Spinal cord (tissue), 10 donors: ENCODE measurements around the gene YPEL2. TPM values are rescaled to one million over a fixed set of nuclear protein-coding genes. Genes with fewer than 3 reads are reported as not detected.
"Not testable (repeated sequence)": the region's sequence is repeated elsewhere in the genome, so short reads cannot be mapped to it uniquely, and the experiment has no call there.

Experiments
- DNase-seq, 6 donors: peaks; one replicate each; pipeline versions ENCODE4 v3.0.0 to v3.0.0-alpha.2; 2013 to 2015; ENCODE audit warnings: low spot score in 6 of 6, low read depth in 4 of 6
- H3K27ac ChIP-seq: one replicate; pipeline ENCODE4 v1.5.1; 2013; ENCODE audit warnings: low read depth, low read length, control low read depth
- H3K27me3 ChIP-seq: one replicate; pipeline ENCODE4 v1.6.1; 2013; ENCODE audit warnings: low read length; ENCODE audit not compliant: control insufficient read depth, insufficient read depth
- H3K36me3 ChIP-seq: one replicate; pipeline ENCODE4 v1.6.1; 2013; ENCODE audit warnings: low read length; ENCODE audit not compliant: control insufficient read depth, insufficient read depth
- H3K4me1 ChIP-seq: one replicate; pipeline ENCODE4 v1.6.1; 2013; ENCODE audit warnings: low read length; ENCODE audit not compliant: control insufficient read depth, insufficient read depth
- H3K4me3 ChIP-seq: one replicate; pipeline ENCODE4 v1.5.1; 2013; ENCODE audit warnings: low read depth, low read length, control low read depth
- H3K9me3 ChIP-seq: one replicate; pipeline ENCODE4 v1.6.1; 2013; ENCODE audit warnings: low read length; ENCODE audit not compliant: control insufficient read depth, insufficient read depth
- WGBS: methylation state at CpG from one replicate; pipeline ENCODE4 v1.1.5; 2013; ENCODE audit warnings: missing lambda C conversion rate; ENCODE audit not compliant: insufficient coverage; 5-methylcytosine and 5-hydroxymethylcytosine counted together
- polyA plus RNA-seq, 2 donors: library from polyadenylated mRNA; unstranded; fragments of 120-200 nt; gene quantifications; one replicate each; pipeline ENCODE4 v1.2.1, GENCODE V29; 2013; ENCODE audit not compliant: insufficient read length in 2 of 2
- total RNA-seq, 2 donors: library from RNA; depleted of rRNA in 1 of 2; stranded (reverse); fragments of 120-200 nt in 1 of 2; fragments of >200 nt in 1 of 2; gene quantifications; one replicate each; pipeline versions ENCODE4 v1.2.3 to v1.2.4, GENCODE V29; 2013 to 2014
- donor health status: healthy.

Gene YPEL2
- total and polyA plus RNA-seq, 4 donors: 11.5 to 36.7 (median 13.8) TPM

DNA sequence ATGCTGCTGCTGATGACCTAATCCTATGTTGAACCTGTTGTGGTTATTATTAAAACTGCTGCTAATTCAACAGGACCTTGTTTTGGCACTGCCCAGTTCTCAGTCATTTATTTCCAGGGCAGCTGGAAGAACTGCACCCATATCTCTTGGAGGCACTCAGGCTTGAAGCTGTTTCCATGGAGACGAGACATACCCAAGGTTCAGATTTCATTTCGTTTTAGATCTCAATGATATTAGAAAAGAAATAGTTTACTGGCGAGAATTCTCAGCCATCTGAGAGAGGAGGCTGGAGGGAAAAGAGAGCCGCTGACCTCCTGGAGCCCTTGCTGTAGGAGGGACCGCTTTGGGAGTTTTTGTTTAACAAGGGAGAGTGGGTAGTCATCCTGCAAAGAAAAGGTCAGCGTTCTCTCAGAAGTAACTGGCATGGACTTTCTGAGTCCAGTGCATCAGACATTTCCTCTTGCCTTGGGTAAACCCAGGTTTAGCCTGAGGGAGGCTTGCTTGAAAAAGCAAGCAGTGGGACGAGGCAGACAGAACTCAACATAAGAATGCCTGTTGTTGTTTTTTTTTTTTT lies 75.4 kb downstream of the YPEL2 start:
- Histone ChIP-seq H3K9me3 (no peaks in the 10 kb centered on the region), H3K27me3 (no peaks in the 10 kb centered on the region), H3K36me3 (no peaks in the 10 kb centered on the region), H3K4me3 (no peak overlapping the region), H3K4me1 (peaks cover 14% of the 10 kb centered on the region), H3K27ac (no peak overlapping the region)
- 20% methylated on average over 6 of the region's 7 CpGs for WGBS
- peak in 2 of 6 donors; percentile 57 to 88 for DNase-seq

DNA sequence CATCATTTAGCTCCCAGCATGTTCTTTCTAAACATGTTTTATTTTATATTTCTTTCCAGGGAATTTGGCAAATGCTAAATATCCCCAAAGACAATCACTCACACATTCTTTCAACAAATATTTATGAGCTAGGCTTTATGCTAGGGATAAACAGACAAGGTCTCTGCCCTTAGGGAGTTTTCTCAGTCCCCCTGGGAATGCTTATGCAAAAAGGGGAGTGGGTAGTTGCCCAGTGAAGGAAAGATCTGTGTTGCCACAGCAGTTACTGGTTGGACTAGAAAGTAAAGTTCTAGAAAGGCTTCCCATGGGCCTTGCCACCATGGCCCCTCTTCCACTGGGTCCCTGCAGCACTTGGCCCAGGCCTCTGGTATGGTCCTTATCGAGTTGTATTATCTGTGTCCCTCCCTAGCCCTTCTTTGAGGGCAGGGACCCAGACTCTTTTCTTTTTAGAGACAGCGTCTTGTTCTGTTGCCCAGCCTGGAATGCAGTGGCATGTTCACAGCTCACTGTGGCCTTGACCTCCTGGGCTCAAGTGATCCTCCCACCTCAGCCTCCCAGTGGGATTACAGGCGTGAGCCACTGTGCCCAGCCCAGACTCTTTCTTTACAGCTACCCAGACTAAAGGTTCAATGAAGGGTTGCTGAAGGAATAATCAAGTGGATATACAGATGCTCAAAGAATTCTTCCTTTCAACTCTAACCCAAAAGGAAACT lies 78.0 kb downstream of the YPEL2 start:
- Histone ChIP-seq H3K4me3 (no peak overlapping the region), H3K4me1 (peaks cover 14% of the 10 kb centered on the region), H3K27me3 (no peaks in the 10 kb centered on the region), H3K9me3 (no peaks in the 10 kb centered on the region), H3K36me3 (no peaks in the 10 kb centered on the region), H3K27ac (no peak overlapping the region)
- DNase-seq: no peak
- 89% methylated on average over 1 of the region's 3 CpGs for WGBS

DNA sequence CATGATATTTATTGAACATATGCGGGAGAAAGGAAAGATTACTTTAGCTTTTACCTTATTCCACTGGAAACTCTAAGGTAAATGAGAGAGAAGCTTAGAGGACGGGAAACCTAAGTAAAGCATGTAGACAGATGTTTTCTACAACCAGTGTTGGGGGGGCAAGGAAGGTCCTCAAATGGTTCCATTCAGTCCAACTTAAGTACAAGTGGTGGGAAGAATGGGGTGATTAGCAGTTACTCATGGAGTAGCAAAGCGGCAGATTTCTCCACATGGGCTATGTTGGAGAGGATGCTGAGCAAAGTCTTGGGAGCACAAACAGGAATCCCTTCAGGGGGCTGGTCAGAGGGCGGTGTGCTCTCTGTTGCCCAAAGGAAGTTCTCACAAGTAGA lies 78.6 kb downstream of the YPEL2 start:
- Histone ChIP-seq H3K4me1 (peaks cover 14% of the 10 kb centered on the region), H3K27me3 (no peaks in the 10 kb centered on the region), H3K4me3 (no peak overlapping the region), H3K9me3 (no peaks in the 10 kb centered on the region), H3K36me3 (no peaks in the 10 kb centered on the region), H3K27ac (no peak overlapping the region)
- DNase-seq: no peak
- WGBS: 96% methylated on average over 3 of the region's 4 CpGs

DNA sequence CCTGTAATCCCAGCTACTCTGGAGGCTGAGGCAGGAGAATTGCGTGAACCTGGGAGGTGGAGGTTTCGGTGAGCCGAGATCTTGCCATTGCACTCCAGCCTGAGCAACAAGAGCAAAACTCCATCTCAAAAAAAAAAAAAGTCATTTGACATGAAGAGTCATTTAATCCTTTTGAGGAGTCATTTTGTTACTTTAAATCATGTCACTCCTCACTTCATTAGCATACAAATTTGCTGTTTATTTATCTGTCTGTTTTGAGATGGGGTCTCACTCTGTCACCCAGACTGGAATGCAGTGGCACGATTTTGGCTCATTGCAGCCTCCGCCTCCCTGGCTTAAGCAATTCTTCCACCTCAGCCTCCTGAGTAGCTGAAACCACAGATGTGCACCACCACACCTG lies 81.0 kb downstream of the YPEL2 start:
- not testable (repeated sequence) for H3K9me3 ChIP-seq, H3K4me3 ChIP-seq, DNase-seq, H3K27me3 ChIP-seq, H3K27ac ChIP-seq, H3K36me3 ChIP-seq, H3K4me1 ChIP-seq
- WGBS: 86% methylated on average over 1 of the region's 5 CpGs

DNA sequence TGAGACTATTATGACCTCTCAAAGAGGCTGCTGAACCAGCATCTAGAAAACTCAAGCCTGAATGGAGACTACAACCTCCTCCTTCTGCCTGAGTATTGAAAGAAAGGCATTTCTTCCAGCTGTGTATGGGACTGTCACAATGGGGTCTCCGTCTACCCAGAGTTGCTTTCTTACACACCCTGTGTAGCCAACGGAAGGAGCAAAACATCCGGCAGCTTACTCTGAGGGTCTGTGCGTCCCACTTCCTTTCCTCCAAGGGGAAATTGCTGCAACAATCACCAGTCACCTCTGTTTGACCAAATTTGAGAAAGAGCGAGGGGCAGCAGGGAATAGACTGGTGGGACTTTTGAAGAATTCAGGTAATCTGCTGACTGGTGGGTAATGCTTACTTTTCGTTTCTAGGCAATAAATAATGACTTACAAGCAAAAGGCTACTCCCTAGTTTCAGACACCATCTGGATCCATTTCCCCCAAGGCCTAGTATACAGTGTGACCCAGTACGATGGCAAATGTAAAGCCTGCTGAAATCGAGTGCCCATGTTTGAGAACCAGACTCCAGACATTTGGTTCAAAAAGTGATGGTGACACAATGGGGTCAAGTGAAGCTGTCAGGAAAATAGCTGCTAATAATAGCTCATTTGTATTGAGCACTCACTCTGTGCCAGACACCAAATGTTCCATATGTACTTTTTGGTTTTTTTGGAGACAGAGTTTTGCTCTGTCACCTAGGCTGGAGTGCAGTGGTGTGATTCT lies 81.7 kb downstream of the YPEL2 start:
- WGBS: 40% methylated on average over 1 of the region's 8 CpGs
- Histone ChIP-seq H3K27me3 (no peaks in the 10 kb centered on the region), H3K9me3 (no peaks in the 10 kb centered on the region), H3K36me3 (no peaks in the 10 kb centered on the region), H3K4me3 (no peak overlapping the region), H3K4me1 (no peaks in the 10 kb centered on the region), H3K27ac (no peak overlapping the region)
- DNase-seq: no peak

DNA sequence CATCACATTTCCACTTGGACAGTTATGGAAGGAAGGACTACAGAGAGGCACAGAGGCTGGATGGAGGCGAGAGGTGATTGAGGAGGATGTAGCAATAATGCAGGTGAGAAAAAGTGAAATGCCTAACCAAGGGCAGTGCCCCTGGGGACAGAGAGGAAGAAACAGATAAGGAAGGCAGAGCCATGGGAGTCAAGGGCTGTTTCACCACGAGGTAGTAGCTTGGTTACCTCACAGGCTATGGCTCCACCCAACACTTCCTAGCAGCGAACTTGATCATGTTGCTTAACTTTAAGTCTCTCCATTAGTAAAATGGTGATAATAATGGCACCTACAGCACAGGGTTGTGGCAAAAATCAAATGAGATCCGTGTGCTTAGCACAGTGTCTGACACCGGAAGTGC lies 83.9 kb downstream of the YPEL2 start:
- H3K27me3 ChIP-seq: no peaks in the 10 kb centered on the region
- no peak overlapping the region for H3K27ac ChIP-seq
- no peak overlapping the region for H3K4me3 ChIP-seq
- no peaks in the 10 kb centered on the region for H3K36me3 ChIP-seq
- H3K9me3 ChIP-seq: no peaks in the 10 kb centered on the region
- WGBS: 79% methylated on average over 2 of the region's 5 CpGs
- no peaks in the 10 kb centered on the region for H3K4me1 ChIP-seq
- no peak for DNase-seq

DNA sequence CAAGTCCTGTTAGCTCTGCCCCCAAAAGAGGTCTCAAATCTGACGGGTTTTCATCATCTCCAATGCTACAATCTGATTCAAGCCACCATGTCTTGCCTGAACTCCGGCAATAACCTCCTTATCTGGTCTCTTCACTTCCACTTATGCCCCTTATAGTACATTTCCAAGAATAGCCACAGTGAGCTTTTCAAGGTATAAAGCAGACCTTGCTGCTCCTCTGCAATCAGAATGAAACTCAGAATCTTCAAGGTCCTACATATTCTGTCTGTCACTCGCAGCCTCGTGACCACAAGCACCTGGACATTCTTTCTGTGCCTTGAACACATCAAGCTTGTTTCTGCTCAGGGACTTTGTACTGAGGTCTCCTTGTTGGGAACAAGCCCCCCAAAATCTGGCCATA lies 84.7 kb downstream of the YPEL2 start:
- DNase-seq: no peak
- no peaks in the 10 kb centered on the region for H3K9me3 ChIP-seq
- H3K36me3 ChIP-seq: no peaks in the 10 kb centered on the region
- H3K27ac ChIP-seq: no peak overlapping the region
- H3K4me1 ChIP-seq: peaks cover 3% of the 10 kb centered on the region
- no peak overlapping the region for H3K4me3 ChIP-seq
- H3K27me3 ChIP-seq: no peaks in the 10 kb centered on the region
- WGBS: 77% methylated on average over 4 of the region's 4 CpGs

DNA sequence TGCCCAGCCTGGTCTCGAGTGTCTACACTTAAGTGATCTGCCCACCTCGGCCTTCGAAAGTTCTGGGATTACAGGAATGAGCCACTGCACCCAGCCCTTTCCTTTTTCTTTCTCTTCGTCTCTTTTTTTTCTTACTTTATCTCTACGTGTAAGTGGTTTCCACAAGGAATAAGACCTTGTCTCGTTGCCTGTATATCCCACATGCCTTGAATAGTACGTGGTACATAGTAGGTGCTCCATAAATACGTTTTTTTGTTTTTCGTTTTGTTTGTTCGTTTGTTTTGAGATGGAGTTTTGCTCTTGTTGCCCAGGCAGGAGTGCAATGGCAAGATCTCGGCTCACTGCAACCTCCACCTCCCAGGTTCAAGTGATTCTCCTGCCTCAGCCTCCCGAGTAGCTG lies 86.0 kb downstream of the YPEL2 start:
- no peaks in the 10 kb centered on the region for H3K27me3 ChIP-seq
- WGBS: 89% methylated on average over 5 of the region's 12 CpGs
- peaks cover 7% of the 10 kb centered on the region for H3K4me1 ChIP-seq
- no peak overlapping the region for H3K27ac ChIP-seq
- no peak overlapping the region for H3K4me3 ChIP-seq
- no peak for DNase-seq
- no peaks in the 10 kb centered on the region for H3K36me3 ChIP-seq
- no peaks in the 10 kb centered on the region for H3K9me3 ChIP-seq

DNA sequence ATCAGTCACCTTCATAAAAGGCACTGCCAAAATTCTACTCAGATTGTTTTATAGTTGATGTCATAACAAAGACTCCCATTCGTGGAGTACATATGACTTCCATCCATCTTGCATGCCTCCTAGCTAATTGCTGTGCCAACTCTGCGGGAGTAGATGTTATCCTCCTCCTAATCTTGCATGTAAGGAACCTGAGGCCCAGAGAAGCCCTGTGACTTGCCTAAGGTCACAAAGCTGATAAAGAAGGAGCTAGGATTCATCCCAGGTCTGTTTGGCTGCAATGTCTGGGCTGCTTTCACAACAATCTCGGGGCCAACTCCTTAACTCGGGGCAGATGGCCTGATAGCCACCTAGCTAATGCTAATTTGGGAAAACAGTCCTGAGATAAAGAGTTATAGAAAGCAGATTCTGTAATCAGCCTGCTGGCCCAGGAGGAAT lies 87.3 kb downstream of the YPEL2 start:
- H3K9me3 ChIP-seq: no peaks in the 10 kb centered on the region
- 76% methylated on average over 2 of the region's 4 CpGs for WGBS
- no peak for DNase-seq

More for the DNA sequence above, 87.3 kb downstream of the YPEL2 start:
- Histone ChIP-seq H3K4me1 (peaks cover 15% of the 10 kb centered on the region), H3K4me3 (no peak overlapping the region), H3K27ac (no peak overlapping the region), H3K27me3 (no peaks in the 10 kb centered on the region), H3K36me3 (no peaks in the 10 kb centered on the region)
